NCI-H187 (cell line): ENCODE measurements around the gene NFKBIE.

Experiments
- DNase-seq, 2 experiments: peaks; one replicate each; lab custom pipeline; 2025; lab: John Stamatoyannopoulos, UW

The NFKBIE gene

GRCh38 chr6:44297063-44298038, 32.0 kb upstream of the NFKBIE start:
- DNase-seq = peak in 1 of 2 experiments; percentile 4

DNA sequence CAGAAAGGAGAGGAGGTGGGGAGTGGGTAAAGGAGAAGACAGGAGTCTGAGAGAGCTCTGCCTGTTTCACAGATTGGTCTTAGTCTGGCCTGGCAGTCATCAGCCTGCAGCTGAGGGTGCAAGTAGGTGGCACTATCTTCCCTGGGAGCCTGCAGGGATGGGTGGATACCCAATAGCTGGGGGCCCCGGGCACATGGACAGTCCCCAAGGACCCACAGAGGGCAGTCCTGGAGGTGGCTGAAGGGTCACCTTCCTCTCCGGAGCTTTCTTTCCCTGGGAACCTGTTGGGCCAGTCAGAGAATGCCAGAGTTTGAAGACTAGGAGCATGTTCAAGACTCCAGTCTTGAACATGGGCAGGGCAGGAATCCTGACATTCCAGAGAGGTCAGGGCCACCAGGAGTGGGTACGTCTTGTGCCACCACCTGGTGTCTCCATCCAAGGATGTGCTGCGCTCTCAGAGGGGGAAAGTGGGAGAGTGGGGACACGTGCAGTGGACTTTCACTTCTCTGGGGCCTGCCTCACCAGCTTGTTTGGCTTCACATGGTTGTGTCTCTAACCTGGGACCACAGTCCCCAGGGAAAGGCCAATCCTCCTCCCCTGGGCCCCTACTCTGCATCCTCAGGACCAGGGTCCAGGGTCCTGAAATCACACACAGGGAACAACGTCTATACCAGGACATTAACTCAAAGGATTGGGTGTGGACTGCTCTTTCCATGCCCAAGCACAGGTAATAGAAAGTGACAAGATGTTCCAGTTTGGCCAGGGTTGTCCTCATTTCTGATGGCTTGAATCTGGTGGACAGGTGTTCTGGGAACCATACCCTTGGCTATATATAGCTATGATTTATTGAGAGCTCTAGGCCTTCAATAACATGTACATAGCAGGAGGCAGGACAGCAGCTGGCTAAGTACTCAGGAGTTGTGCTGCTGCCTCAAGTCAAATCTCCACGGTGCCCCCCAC, 29.8 kb upstream of the NFKBIE start:
- no peak for DNase-seq

DNA sequence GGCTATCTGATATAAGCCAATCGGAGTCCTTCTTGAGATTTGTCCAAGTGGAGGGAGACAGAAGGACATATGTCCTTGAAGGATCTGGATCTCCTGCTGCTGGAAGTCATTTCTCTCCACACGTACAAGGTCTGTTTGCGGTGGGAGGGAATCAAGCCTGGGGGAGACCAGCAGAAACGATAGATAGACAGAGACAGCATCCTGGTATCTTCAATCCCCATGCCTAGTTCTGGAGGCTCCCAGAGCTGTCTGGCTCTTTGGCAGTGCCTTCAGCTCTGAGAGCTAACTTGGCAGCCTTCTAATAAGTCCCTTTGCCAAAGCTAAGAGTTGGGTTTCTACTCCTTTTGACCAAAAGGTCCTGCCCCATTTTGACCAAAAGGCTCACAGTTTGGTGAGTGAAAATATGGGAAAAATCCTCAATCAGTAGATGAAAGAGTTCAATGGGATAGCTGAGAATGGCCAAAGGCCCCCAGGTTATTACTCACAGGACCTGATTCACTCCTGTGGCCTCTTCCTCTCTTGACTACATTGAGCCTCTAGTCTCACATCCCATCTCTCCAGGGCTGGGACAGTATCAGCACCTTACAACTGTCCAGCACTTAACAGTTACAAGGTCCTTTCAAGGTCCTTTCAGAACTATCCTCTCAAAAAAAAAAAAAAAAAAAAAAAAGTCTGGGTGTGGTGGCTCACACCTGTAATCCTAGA, 27.5 kb upstream of the NFKBIE start:
- no peak for DNase-seq

GRCh38 chr6:44291841-44292240, 26.5 kb upstream of the NFKBIE start:
- DNase-seq = no peak

DNA sequence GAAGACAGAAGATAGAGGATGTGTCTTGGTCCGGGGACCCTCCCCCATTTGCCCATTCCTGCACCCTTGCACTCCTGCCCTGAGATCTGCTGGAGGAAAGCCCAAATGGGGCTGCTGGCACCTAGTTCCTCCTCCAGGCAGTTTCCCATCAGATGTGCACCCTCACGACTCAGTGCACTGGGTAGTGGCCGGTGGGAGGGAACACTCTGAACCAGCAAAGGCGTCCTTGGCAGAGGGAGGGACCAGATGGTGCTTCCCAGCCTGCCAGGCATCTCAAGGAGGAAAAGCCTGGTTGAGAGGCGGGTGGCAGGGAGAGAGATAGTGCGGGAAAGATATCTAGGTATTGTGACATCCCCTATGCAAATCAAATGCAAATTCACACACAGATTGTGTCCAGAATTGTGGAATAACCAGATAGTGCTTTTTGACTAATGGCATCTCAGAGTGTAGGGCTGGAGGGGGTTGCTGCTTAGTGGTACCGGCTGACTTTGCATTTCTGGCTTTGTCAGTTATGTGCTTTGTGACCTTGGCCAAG, 24.4 kb upstream of the NFKBIE start:
- no peak for DNase-seq

- DNase-seq = no peak
Measured at GRCh38 chr6:44286747-44287146, 21.4 kb upstream of the NFKBIE start.

GRCh38 chr6:44286285-44286565, 20.9 kb upstream of the NFKBIE start:
- DNase-seq = no peak

- no peak for DNase-seq
Measured at GRCh38 chr6:44285552-44286284, 20.4 kb upstream of the NFKBIE start.

DNA sequence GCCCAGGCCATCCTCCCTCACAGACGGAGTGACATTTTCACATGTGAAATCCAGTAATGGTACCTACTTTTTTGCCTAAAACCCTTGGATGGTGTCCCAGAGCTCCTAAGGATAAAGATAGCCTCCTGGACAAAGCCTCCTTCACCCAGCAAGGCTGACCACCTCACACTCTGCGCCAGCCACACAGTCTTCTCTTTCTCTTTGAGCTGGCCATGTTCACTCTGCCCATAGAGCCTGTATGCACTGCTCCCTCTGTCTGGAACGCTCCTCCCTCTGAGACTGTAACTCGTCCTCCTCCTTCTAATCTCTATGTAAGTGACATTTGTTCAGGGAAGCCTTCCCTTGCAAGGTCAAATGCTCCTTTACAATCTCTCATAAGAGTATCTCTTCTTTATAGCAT, 19.5 kb upstream of the NFKBIE start:
- DNase-seq = no peak

- DNase-seq = no peak
Measured at GRCh38 chr6:44284121-44284520, 18.8 kb upstream of the NFKBIE start.

- DNase-seq = no peak
Measured at GRCh38 chr6:44278774-44279697, 13.7 kb upstream of the NFKBIE start.

DNA sequence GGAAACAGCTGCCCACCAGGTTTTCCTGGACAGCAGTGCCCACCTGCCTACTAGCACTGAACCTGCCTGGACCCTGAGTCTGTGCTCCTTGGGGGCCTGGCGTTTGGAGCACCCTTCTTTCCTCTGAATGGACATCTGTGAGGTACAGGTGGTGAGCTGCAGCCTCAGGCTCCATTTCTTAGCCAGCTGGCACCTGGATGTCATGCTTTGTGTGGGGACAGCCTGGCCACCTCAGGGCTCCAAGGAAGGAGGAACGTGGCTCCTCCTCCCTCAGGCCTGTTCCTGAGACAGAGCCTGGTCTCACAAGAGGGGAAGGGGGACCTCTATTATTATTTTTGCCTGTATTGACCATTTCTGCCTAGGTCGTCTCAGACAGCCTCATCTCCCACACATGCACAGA, 13.0 kb upstream of the NFKBIE start:
- no peak for DNase-seq

DNA sequence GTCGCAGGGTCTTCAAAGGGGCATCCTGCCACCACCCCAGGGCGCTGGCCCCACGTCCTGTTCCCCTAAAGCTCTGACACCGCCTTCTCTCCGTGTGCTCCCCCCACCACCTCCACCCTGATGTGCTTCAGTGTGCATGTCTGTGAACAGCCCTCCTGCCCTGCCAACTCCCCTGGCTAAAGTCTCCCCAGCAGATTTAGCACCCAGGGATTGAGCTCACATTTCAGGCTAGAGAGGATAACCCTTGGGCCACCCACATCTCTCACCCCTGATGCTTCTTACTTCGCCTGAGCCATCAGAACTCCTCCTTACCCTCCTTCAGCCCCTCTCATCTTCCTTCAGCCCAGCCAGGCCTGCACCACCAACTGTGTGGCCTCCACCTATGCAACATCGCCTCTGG, 12.4 kb upstream of the NFKBIE start:
- DNase-seq = no peak

DNA sequence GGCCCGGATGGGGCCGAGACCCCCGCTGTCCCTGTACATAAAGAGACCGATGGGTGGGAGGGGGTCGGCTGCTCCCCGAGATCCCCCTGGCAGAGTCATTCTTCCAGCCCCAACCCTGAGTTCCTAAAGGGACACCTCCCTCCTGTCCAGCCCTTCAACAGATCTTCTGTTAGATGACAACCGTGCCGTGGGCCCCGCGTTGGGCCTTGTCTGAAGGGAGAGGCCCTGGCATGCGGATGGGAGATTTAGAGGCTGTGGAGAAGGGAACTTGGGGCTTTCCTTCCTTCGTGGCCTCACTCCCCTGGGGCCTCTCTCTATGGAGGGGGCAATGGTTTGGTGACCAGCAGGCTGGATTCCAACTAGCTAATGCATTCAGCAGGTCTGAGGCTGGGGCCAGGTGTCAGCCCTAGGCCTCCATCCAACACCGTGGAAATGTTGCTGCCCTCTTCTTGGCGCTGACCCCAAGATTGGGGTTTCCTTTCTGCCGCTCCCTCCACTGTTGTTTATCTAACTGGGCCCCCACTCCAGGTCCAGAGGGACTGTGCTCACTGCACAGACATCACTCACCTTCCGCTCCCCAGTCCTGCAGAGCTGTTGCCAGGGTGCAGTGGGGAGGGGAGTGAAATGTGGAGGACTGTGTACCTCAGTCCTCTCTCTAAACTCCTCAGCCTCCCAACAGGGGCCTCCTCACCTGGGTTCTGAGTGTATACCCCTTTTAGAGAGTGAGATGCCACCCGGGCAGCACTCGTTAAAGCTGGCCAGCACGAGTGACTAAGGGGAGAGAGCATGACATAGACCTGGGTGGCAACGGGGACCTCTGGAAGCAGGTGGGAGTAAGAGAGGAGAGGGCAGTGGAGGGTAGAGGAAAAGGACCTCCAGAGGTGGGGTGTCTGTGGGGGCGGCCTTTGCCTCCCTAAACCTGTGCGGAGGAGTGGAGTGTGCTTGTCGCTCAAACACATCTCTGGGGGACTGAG, 11.6 kb upstream of the NFKBIE start:
- DNase-seq = no peak

GRCh38 chr6:44275749-44276648, 10.6 kb upstream of the NFKBIE start:
- no peak for DNase-seq

GRCh38 chr6:44275271-44275748, 10.0 kb upstream of the NFKBIE start:
- DNase-seq = no peak

GRCh38 chr6:44273617-44274016, 8.3 kb upstream of the NFKBIE start:
- no peak for DNase-seq
